ENCODE results near the gene PGAP1. TPM values are rescaled to one million over a fixed set of nuclear protein-coding genes. Genes with fewer than 3 reads are reported as not detected.
"Not testable (repeated sequence)": the region's sequence is repeated elsewhere in the genome, so short reads cannot be mapped to it uniquely, and the experiment has no call there.

The PGAP1 gene
- total and polyA plus RNA-seq, 2 donors (not counting 1 experiment from before 2014, with no cell fraction given): 0.25 to 21.8 TPM

DNA sequence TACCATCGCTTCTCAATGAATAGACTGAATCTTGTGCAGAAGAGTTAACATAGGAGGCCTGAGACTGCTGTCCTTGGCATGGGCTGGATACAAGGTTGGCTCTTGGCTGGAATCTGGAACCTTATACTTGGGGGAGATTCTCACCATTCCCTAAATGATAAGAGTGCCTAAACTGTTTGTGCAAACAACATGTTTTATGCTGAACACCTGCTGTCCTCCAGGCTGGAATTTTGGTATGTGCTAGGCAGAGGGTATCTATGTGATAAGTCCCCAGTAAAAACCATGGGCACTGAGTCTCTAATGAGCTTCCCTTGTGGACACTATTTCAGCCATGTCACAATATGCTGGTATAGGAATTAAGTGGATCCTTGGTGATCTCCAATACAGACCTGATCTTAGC lies 12.8 kb downstream of the PGAP1 start:
- Histone ChIP-seq H3K27ac (ENCODE audit: low read length in 2 of 2) (no peak overlapping the region), H3K9ac (ENCODE audit: low read length) (no peak overlapping the region), H3K9me3 (ENCODE audit: control extremely low read depth in 1 of 3, control insufficient read depth in 2 of 3, insufficient read depth in 1 of 3, low read length in 2 of 3) (no peaks in the 10 kb centered on the region), H4K20me1 (ENCODE audit: control insufficient read depth, insufficient read depth, low read length, poor library complexity, severe bottlenecking) (no peaks in the 10 kb centered on the region), H3K79me2 (ENCODE audit: control insufficient read depth, insufficient read depth, low read length) (no peaks in the 10 kb centered on the region), H3K36me3 (replicated peaks in 1 of 2; ENCODE audit: control extremely low read depth in 1 of 2, control insufficient read depth in 1 of 2, extremely low read depth in 1 of 2, insufficient read depth in 2 of 2, low read length in 1 of 2) (no peaks in the 10 kb centered on the region), H3K4me1 (ENCODE audit: control insufficient read depth in 2 of 2, insufficient read depth in 2 of 2, low read length in 2 of 2) (peaks cover 7 to 12% of the 10 kb centered on the region in 2 donors), H2AFZ (ENCODE audit: insufficient read depth, low read depth, low read length, poor library complexity, severe bottlenecking) (no peak overlapping the region), H3K4me3 (ENCODE audit: control extremely low read depth in 1 of 5, extremely low read depth in 1 of 5, insufficient read depth in 1 of 5, low read depth in 2 of 5, low read length in 4 of 5) (no peak overlapping the region), H3K4me2 (replicated peaks; ENCODE audit: low read depth, low read length, poor library complexity, severe bottlenecking) (no peak overlapping the region), H3K27me3 (replicated peaks in 1 of 4; ENCODE audit: control extremely low read depth in 1 of 4, control insufficient read depth in 3 of 4, insufficient read depth in 4 of 4, low read length in 3 of 4) (no peaks in the 10 kb centered on the region)
- ChIA-PET POLR2A (no interaction called here), CTCF (no interaction called here)
- intact Hi-C loops (cut with micrococcal nuclease): no loop called here
- no peak overlapping the region for H3K4me3 Mint-ChIP-seq
- H3K27ac Mint-ChIP-seq: no peak overlapping the region
- TF ChIP-seq EZH2 (IDR thresholded peaks at IDR 0.05; ENCODE audit: borderline replicate concordance, insufficient read depth, low read depth, low read length, poor library complexity, severe bottlenecking): no peak
- TF ChIP-seq, protein P1, sequence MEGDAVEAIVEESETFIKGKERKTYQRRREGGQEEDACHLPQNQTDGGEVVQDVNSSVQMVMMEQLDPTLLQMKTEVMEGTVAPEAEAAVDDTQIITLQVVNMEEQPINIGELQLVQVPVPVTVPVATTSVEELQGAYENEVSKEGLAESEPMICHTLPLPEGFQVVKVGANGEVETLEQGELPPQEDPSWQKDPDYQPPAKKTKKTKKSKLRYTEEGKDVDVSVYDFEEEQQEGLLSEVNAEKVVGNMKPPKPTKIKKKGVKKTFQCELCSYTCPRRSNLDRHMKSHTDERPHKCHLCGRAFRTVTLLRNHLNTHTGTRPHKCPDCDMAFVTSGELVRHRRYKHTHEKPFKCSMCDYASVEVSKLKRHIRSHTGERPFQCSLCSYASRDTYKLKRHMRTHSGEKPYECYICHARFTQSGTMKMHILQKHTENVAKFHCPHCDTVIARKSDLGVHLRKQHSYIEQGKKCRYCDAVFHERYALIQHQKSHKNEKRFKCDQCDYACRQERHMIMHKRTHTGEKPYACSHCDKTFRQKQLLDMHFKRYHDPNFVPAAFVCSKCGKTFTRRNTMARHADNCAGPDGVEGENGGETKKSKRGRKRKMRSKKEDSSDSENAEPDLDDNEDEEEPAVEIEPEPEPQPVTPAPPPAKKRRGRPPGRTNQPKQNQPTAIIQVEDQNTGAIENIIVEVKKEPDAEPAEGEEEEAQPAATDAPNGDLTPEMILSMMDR (IDR thresholded peaks at IDR 0.05): no peak
- DNase-seq (no peak), ATAC-seq (ENCODE audit: low read depth) (no peak)
- no CpG with 5 or more reads among the region's 1 CpG for WGBS (ENCODE audit: insufficient coverage)
- no peaks in the 10 kb centered on the region for H3K27me3 Mint-ChIP-seq
- H3K9me3 Mint-ChIP-seq (ENCODE audit: insufficient read depth): peaks cover 2% of the 10 kb centered on the region
- H3K4me1 Mint-ChIP-seq: peaks cover 9% of the 10 kb centered on the region

DNA sequence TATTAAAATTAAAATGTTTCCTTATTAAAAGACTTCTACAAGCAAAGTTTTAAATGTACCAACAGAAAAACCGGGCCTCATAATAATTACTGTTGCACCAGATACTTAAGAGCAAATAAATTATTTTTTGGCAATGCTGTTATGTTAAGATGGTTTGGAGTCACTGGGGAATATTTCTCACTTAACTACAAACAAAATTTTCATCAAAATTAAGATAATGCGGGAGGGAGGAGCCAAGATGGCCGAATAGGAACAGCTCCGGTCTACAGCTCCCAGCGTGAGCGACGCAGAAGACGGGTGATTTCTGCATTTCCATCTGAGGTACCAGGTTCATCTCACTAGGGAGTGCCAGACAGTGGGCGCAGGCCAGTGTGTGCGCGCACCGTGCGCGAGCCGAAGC lies 21.1 kb downstream of the PGAP1 start:
- H3K4me3 Mint-ChIP-seq; H3K4me3 ChIP-seq (ENCODE audit: control extremely low read depth in 1 of 5, extremely low read depth in 1 of 5, insufficient read depth in 1 of 5, low read depth in 2 of 5, low read length in 4 of 5); POLR2A ChIA-PET; H3K27ac Mint-ChIP-seq; H4K20me1 ChIP-seq (ENCODE audit: control insufficient read depth, insufficient read depth, low read length, poor library complexity, severe bottlenecking); CTCF ChIA-PET; H3K27me3 ChIP-seq (replicated peaks in 1 of 4; ENCODE audit: control extremely low read depth in 1 of 4, control insufficient read depth in 3 of 4, insufficient read depth in 4 of 4, low read length in 3 of 4); H2AFZ ChIP-seq (ENCODE audit: insufficient read depth, low read depth, low read length, poor library complexity, severe bottlenecking); DNase-seq; H3K36me3 ChIP-seq (replicated peaks in 1 of 2; ENCODE audit: control extremely low read depth in 1 of 2, control insufficient read depth in 1 of 2, extremely low read depth in 1 of 2, insufficient read depth in 2 of 2, low read length in 1 of 2); H3K9me3 ChIP-seq (ENCODE audit: control extremely low read depth in 1 of 3, control insufficient read depth in 2 of 3, insufficient read depth in 1 of 3, low read length in 2 of 3); H3K4me2 ChIP-seq (replicated peaks; ENCODE audit: low read depth, low read length, poor library complexity, severe bottlenecking); H3K4me1 Mint-ChIP-seq; H3K79me2 ChIP-seq (ENCODE audit: control insufficient read depth, insufficient read depth, low read length); H3K9ac ChIP-seq (ENCODE audit: low read length); H3K27me3 Mint-ChIP-seq; H3K4me1 ChIP-seq (ENCODE audit: control insufficient read depth in 2 of 2, insufficient read depth in 2 of 2, low read length in 2 of 2); H3K9me3 Mint-ChIP-seq (ENCODE audit: insufficient read depth); intact Hi-C loops (cut with micrococcal nuclease); ATAC-seq (ENCODE audit: low read depth); H3K27ac ChIP-seq (ENCODE audit: low read length in 2 of 2): not testable (repeated sequence)
- no CpG with 5 or more reads among the region's 15 CpGs for WGBS (ENCODE audit: insufficient coverage)
